Endothelial cell of umbilical vein (primary cell): ENCODE results near the gene SLC44A1.

ENCODE experiments used
- CTCF ChIP-seq, 2 donors: IDR thresholded peaks; 1 replicate in 1 of 2; 2 replicates in 1 of 2; pipeline ENCODE4 v1.5.1; 2011; ENCODE audit warnings: low read length in 2 of 2, mild to moderate bottlenecking in 2 of 2, moderate library complexity in 2 of 2, control low read depth in 1 of 2, inconsistent platforms in 1 of 2, low read depth in 1 of 2; ENCODE audit not compliant: insufficient read depth in 1 of 2; ENCODE audit errors: extremely low read depth in 1 of 2
- EZH2 ChIP-seq: IDR thresholded peaks from 2 replicates; pipeline ENCODE4 v1.6.1; 2012; ENCODE audit warnings: borderline replicate concordance, low read depth, mild to moderate bottlenecking, moderate library complexity, low read length, inconsistent platforms; ENCODE audit not compliant: severe bottlenecking
- JUN ChIP-seq: IDR thresholded peaks from 2 replicates; pipeline ENCODE4 v1.6.1; 2011; ENCODE audit warnings: borderline replicate concordance, low read depth; ENCODE audit not compliant: insufficient read length, insufficient read depth
- POLR2A ChIP-seq: IDR thresholded peaks from 2 replicates; pipeline ENCODE4 v1.6.1; 2012; ENCODE audit warnings: low read depth, mild to moderate bottlenecking, control low read depth, low read length
- POLR2AphosphoS5 ChIP-seq: IDR thresholded peaks from 2 replicates; pipeline ENCODE4 v1.6.1; 2012; ENCODE audit warnings: low read depth, mild to moderate bottlenecking, control low read depth, low read length, moderate library complexity; ENCODE audit not compliant: insufficient read depth

- no peak for TF ChIP-seq POLR2AphosphoS5
- no peak for TF ChIP-seq EZH2
- no peak for TF ChIP-seq POLR2A
- no peak for TF ChIP-seq CTCF (IDR thresholded peaks at IDR 0.05; ENCODE audit: extremely low read depth in 1 of 2, insufficient read depth in 1 of 2, low read depth in 1 of 2, low read length in 2 of 2)
- no peak for TF ChIP-seq JUN
Observed at GRCh38 chr9:105232207-105232606, 12.2 kb upstream of the SLC44A1 start.
